Suprapubic skin (tissue), 4 donors: ENCODE results near the gene RGS11. TPM values are rescaled to one million over a fixed set of nuclear protein-coding genes. Genes with fewer than 3 reads are reported as not detected.
"Not testable (repeated sequence)": the region's sequence is repeated elsewhere in the genome, so short reads cannot be mapped to it uniquely, and the experiment has no call there.

Experiments
- DNase-seq, 2 donors: peaks; one replicate each; pipeline ENCODE4 v3.0.0-alpha.2; 2019; ENCODE audit warnings: low spot score in 2 of 2
- H3K27ac ChIP-seq: fragments of 200-600 bp; sonication (generic); one replicate; pipeline ENCODE4 v1.5.1; 2019
- H3K27me3 ChIP-seq: fragments of 200-600 bp; sonication (generic); one replicate; pipeline ENCODE4 v1.5.1; 2019
- H3K36me3 ChIP-seq: fragments of 200-600 bp; sonication (generic); one replicate; pipeline ENCODE4 v1.5.1; 2019
- H3K4me1 ChIP-seq: fragments of 200-600 bp; sonication (generic); one replicate; pipeline ENCODE4 v1.5.1; 2019
- H3K4me3 ChIP-seq: fragments of 200-600 bp; sonication (generic); one replicate; pipeline ENCODE4 v1.5.1; 2019; ENCODE audit warnings: mild to moderate bottlenecking
- H3K9me3 ChIP-seq: fragments of 200-600 bp; sonication (generic); one replicate; pipeline ENCODE4 v1.5.1; 2019
- CTCF ChIP-seq, 2 donors: fragments of 200-600 bp in 1 of 2; fragments of 450-650 bp in 1 of 2; sonication (generic) in 1 of 2; IDR thresholded peaks; one replicate each; pipeline ENCODE4 v1.5.1; 2016 to 2019; ENCODE audit warnings: antibody characterized with exemption in 2 of 2, mild to moderate bottlenecking in 1 of 2, moderate library complexity in 1 of 2
- EP300 ChIP-seq: sonication (generic); formaldehyde crosslinking; IDR thresholded peaks from one replicate; pipeline ENCODE4 v1.6.1; 2017; ENCODE audit warnings: antibody characterized with exemption
- POLR2A ChIP-seq, 2 donors: fragments of 450-650 bp; IDR thresholded peaks; one replicate each; pipeline ENCODE4 v1.6.1; 2017; ENCODE audit warnings: antibody characterized with exemption in 2 of 2, mild to moderate bottlenecking in 2 of 2, moderate library complexity in 2 of 2
- POLR2AphosphoS5 ChIP-seq, 3 donors: sonication (generic); formaldehyde crosslinking; IDR thresholded peaks; one replicate each; pipeline ENCODE4 v1.6.1; 2017; ENCODE audit warnings: antibody characterized with exemption in 3 of 3
- WGBS: methylation state at CpG from one replicate; pipeline ENCODE4 v1.1.5; 2018; 5-methylcytosine and 5-hydroxymethylcytosine counted together
- total RNA-seq, 4 donors: library from RNA; depleted of rRNA; stranded (reverse); fragments of >200 nt; gene quantifications; one replicate each; pipeline ENCODE4 v1.1.0, GENCODE V29; 2016

Gene RGS11
- total RNA-seq, 4 donors from 2014 or later = 0.30 to 1.5 (median 0.59) TPM

- peaks cover 9% of the 10 kb centered on the region for H3K4me1 ChIP-seq
- H3K9me3 ChIP-seq = no peaks in the 10 kb centered on the region
- H3K27ac ChIP-seq = peak overlapping the region; percentile 5
- 91% methylated on average over 10 of the region's 10 CpGs for WGBS
- no peak overlapping the region for H3K4me3 ChIP-seq
- no peaks in the 10 kb centered on the region for H3K27me3 ChIP-seq
- DNase-seq = no peak
- no peaks in the 10 kb centered on the region for H3K36me3 ChIP-seq
- TF ChIP-seq POLR2A (IDR thresholded peaks at IDR 0.05) (no peak), CTCF (IDR thresholded peaks at IDR 0.05) (no peak), EP300 (no peak), POLR2AphosphoS5 (IDR thresholded peaks at IDR 0.05) (no peak)
Measured at GRCh38 chr16:242281-242680, 33.5 kb downstream of the RGS11 start.

GRCh38 chr16:240559-240958, 35.2 kb downstream of the RGS11 start:
- no peaks in the 10 kb centered on the region for H3K27me3 ChIP-seq
- WGBS = 81% methylated on average over 7 of the region's 8 CpGs
- no peak overlapping the region for H3K4me3 ChIP-seq
- no peaks in the 10 kb centered on the region for H3K36me3 ChIP-seq
- no peaks in the 10 kb centered on the region for H3K9me3 ChIP-seq
- DNase-seq = no peak
- no peak for TF ChIP-seq POLR2AphosphoS5 (IDR thresholded peaks at IDR 0.05)
- H3K27ac ChIP-seq = no peak overlapping the region
- H3K4me1 ChIP-seq = peaks cover 12% of the 10 kb centered on the region

- Histone ChIP-seq H3K27ac (peak overlapping the region; percentile 34), H3K4me3 (no peak overlapping the region), H3K27me3 (no peaks in the 10 kb centered on the region), H3K9me3 (no peaks in the 10 kb centered on the region), H3K4me1 (peaks cover 14% of the 10 kb centered on the region), H3K36me3 (no peaks in the 10 kb centered on the region)
- WGBS = 75% methylated on average over 3 of the region's 3 CpGs
- TF ChIP-seq CTCF (IDR thresholded peaks at IDR 0.05) (no peak), POLR2AphosphoS5 (IDR thresholded peaks at IDR 0.05) (no peak), EP300 (no peak), POLR2A (IDR thresholded peaks at IDR 0.05) (no peak)
- no peak for DNase-seq
Measured at GRCh38 chr16:239948-240277, 35.8 kb downstream of the RGS11 start.

GRCh38 chr16:234468-235305, 41.1 kb downstream of the RGS11 start, which contains the start of gene FAM234A:
Gene FAM234A, plus strand, starts transcription at chr16:234821. Its CDS starts 19,593 bp downstream, at chr16:254414.
- no peaks in the 10 kb centered on the region for H3K27me3 ChIP-seq
- no peaks in the 10 kb centered on the region for H3K36me3 ChIP-seq
- H3K4me3 ChIP-seq = peak within 1 kb of the TSS; percentile 65
- peak within 1 kb of the TSS; percentile 95 for H3K27ac ChIP-seq
- TF ChIP-seq CTCF (IDR thresholded peaks at IDR 0.05) (peak; percentile 21 to 37), EP300 (no peak), POLR2AphosphoS5 (IDR thresholded peaks at IDR 0.05) (peak in 1 of 3 donors; percentile 66), POLR2A (IDR thresholded peaks at IDR 0.05) (peak; percentile 70 to 95)
- peaks cover 11% of the 10 kb centered on the region for H3K4me1 ChIP-seq
- peak; percentile 97 for DNase-seq
- WGBS = 1% methylated on average over 38 of the region's 85 CpGs
- H3K9me3 ChIP-seq = no peaks in the 10 kb centered on the region

GRCh38 chr16:230949-231348, 44.8 kb downstream of the RGS11 start:
- peaks cover 33% of the 10 kb centered on the region for H3K4me1 ChIP-seq
- DNase-seq = no peak
- 88% methylated on average over 22 of the region's 22 CpGs for WGBS
- TF ChIP-seq EP300 (no peak), POLR2AphosphoS5 (IDR thresholded peaks at IDR 0.05) (no peak), POLR2A (IDR thresholded peaks at IDR 0.05) (no peak), CTCF (IDR thresholded peaks at IDR 0.05) (no peak)
- H3K36me3 ChIP-seq = peaks cover 12% of the 10 kb centered on the region
- H3K27ac ChIP-seq = no peak overlapping the region
- no peaks in the 10 kb centered on the region for H3K9me3 ChIP-seq
- H3K27me3 ChIP-seq = no peaks in the 10 kb centered on the region
- no peak overlapping the region for H3K4me3 ChIP-seq

- not testable (repeated sequence) for H3K27ac ChIP-seq, H3K9me3 ChIP-seq, H3K4me3 ChIP-seq, H3K27me3 ChIP-seq, DNase-seq
- peaks cover 18% of the 10 kb centered on the region for H3K36me3 ChIP-seq
- WGBS = 92% methylated on average over 18 of the region's 18 CpGs
- H3K4me1 ChIP-seq = peaks cover 27% of the 10 kb centered on the region
Measured at GRCh38 chr16:230351-230750, 45.4 kb downstream of the RGS11 start.
